WTC11 (cell line): Measurements from ENCODE around the gene COX4I1. TPM values are rescaled to one million over a fixed set of nuclear protein-coding genes. Genes with fewer than 3 reads are reported as not detected.

Experiments used
- ATAC-seq: fragments of 200-7000 bp; cut with Tn5 transposase; 2 replicates; pipeline ENCODE4 v1.10.0; 2021; ENCODE audit warnings: mild to moderate bottlenecking, moderate library complexity
- CTCF ChIA-PET: fragments of 300-600 bp; sonication (Branson Sonifier 250); formaldehyde crosslinking; loops from one replicate; lab custom pipeline; 2021; ENCODE audit warnings: antibody characterized with exemption; lab: Charles Lee
- POLR2A ChIA-PET: fragments of 350-600 bp; sonication (Branson Sonifier 250); formaldehyde crosslinking; loops from one replicate; lab custom pipeline; 2021; ENCODE audit warnings: antibody characterized with exemption; lab: Charles Lee
- DNase-seq: peaks from one replicate; pipeline ENCODE4 v3.0.0; 2021; ENCODE audit warnings: low spot score
- H3K27ac Mint-ChIP-seq: 2 replicates; pipeline ENCODE4 v1.8.0; 2021; ENCODE audit warnings: mixed read lengths
- H3K27me3 Mint-ChIP-seq: 2 replicates; pipeline ENCODE4 v1.8.0; 2021; ENCODE audit warnings: low read depth, mild to moderate bottlenecking, moderate library complexity, mixed read lengths
- H3K36me3 Mint-ChIP-seq: 2 replicates; pipeline ENCODE4 v1.8.0; 2021; ENCODE audit warnings: mixed read lengths
- H3K4me1 Mint-ChIP-seq: 2 replicates; pipeline ENCODE4 v1.8.0; 2022; ENCODE audit warnings: mixed read lengths
- H3K4me3 Mint-ChIP-seq: 2 replicates; pipeline ENCODE4 v1.8.0; 2021; ENCODE audit warnings: mild to moderate bottlenecking, moderate library complexity, mixed read lengths
- H3K9me3 Mint-ChIP-seq: 2 replicates; pipeline ENCODE4 v1.8.0; 2021; ENCODE audit warnings: mixed read lengths
- ATF3 ChIP-seq: sonication (generic); formaldehyde crosslinking; conservative IDR thresholded peaks from 2 replicates; pipeline ENCODE4 v1.8.1; 2022; ENCODE audit warnings: mild to moderate bottlenecking, missing genetic modification reagents
- CREB1 ChIP-seq: sonication (generic); formaldehyde crosslinking; IDR thresholded peaks from 2 replicates; pipeline ENCODE4 v1.8.0; 2023; ENCODE audit warnings: mild to moderate bottlenecking, missing genetic modification reagents
- CREM ChIP-seq: sonication (generic); formaldehyde crosslinking; IDR thresholded peaks from 2 replicates; pipeline ENCODE4 v1.8.1; 2022; ENCODE audit warnings: mild to moderate bottlenecking, missing genetic modification reagents, moderate library complexity
- ELF4 ChIP-seq: sonication (generic); formaldehyde crosslinking; IDR thresholded peaks from 2 replicates; pipeline ENCODE4 v1.8.1; 2022; ENCODE audit warnings: low read depth, mild to moderate bottlenecking, moderate library complexity, missing genetic modification reagents
- EMX1 ChIP-seq: fragments of 250-450 bp; sonication (Bioruptor Pico); IDR thresholded peaks from 2 replicates; pipeline ENCODE4 v1.8.0; 2021; ENCODE audit warnings: mild to moderate bottlenecking
- ERG ChIP-seq: fragments of 250-450 bp; sonication (Bioruptor Pico); IDR thresholded peaks from 2 replicates; pipeline ENCODE4 v1.8.0; 2021; ENCODE audit warnings: mild to moderate bottlenecking
- ETV6 ChIP-seq: sonication (generic); formaldehyde crosslinking; IDR thresholded peaks from 2 replicates; pipeline ENCODE4 v1.8.1; 2022; ENCODE audit warnings: mild to moderate bottlenecking, missing genetic modification reagents
- IRF1 ChIP-seq: sonication (generic); formaldehyde crosslinking; IDR thresholded peaks from 2 replicates; pipeline ENCODE4 v1.8.0; 2023; ENCODE audit warnings: missing genetic modification reagents
- IRF2 ChIP-seq: sonication (generic); formaldehyde crosslinking; IDR thresholded peaks from 2 replicates; pipeline ENCODE4 v1.8.0; 2022; ENCODE audit warnings: low read depth, missing genetic modification reagents, borderline replicate concordance
- JAZF1 ChIP-seq: fragments of 250-450 bp; sonication (Bioruptor Pico); IDR thresholded peaks from 2 replicates; pipeline ENCODE4 v1.9.0; 2021; ENCODE audit warnings: moderate library complexity, mild to moderate bottlenecking, inconsistent platforms
- PRDM15 ChIP-seq: sonication (generic); formaldehyde crosslinking; IDR thresholded peaks from 2 replicates; pipeline ENCODE4 v1.8.0; 2022; ENCODE audit warnings: missing genetic modification reagents
- SMAD4 ChIP-seq: sonication (generic); formaldehyde crosslinking; IDR thresholded peaks from 2 replicates; pipeline ENCODE4 v1.8.0; 2022; ENCODE audit warnings: mild to moderate bottlenecking, missing genetic modification reagents
- TP53 ChIP-seq: sonication (generic); formaldehyde crosslinking; IDR thresholded peaks from 2 replicates; pipeline ENCODE4 v1.8.1; 2023; ENCODE audit warnings: mild to moderate bottlenecking, missing genetic modification reagents
- ZNF121 ChIP-seq: sonication (generic); formaldehyde crosslinking; IDR thresholded peaks from 2 replicates; pipeline ENCODE4 v1.8.0; 2023; ENCODE audit warnings: missing genetic modification reagents
- ZNF219 ChIP-seq: sonication (generic); formaldehyde crosslinking; IDR thresholded peaks from 2 replicates; pipeline ENCODE4 v1.8.0; 2023; ENCODE audit warnings: missing genetic modification reagents, mild to moderate bottlenecking, borderline replicate concordance
- ZNF317 ChIP-seq: sonication (generic); formaldehyde crosslinking; IDR thresholded peaks from 2 replicates; pipeline ENCODE4 v1.8.1; 2023; ENCODE audit warnings: low read depth, mild to moderate bottlenecking, moderate library complexity, missing genetic modification reagents, borderline replicate concordance
- ZNF396 ChIP-seq: fragments of 250-450 bp; sonication (Bioruptor Pico); IDR thresholded peaks from 2 replicates; pipeline ENCODE4 v1.8.0; 2021; ENCODE audit warnings: mild to moderate bottlenecking, moderate library complexity, borderline replicate concordance
- ZNF671 ChIP-seq: fragments of 250-450 bp; sonication (Bioruptor Pico); IDR thresholded peaks from 2 replicates; pipeline ENCODE4 v1.8.0; 2021; ENCODE audit warnings: mild to moderate bottlenecking
- total RNA-seq: library from RNA; stranded (reverse); gene quantifications from 3 replicates; pipeline ENCODE4 v1.2.3, GENCODE V29; 2021
- TF ChIP-seq, protein P1 (sequence below): fragments of 250-450 bp; sonication (Bioruptor Pico); IDR thresholded peaks from 2 replicates; pipeline ENCODE4 v1.9.0; 2021; ENCODE audit warnings: mild to moderate bottlenecking
- TF ChIP-seq, protein P2 (sequence below): sonication (generic); formaldehyde crosslinking; IDR thresholded peaks from 2 replicates; pipeline ENCODE4 v1.8.0; 2022; ENCODE audit warnings: mild to moderate bottlenecking, missing genetic modification reagents

COX4I1 gene
- total RNA-seq, 1 experiment from 2014 or later = 618 TPM

DNA sequence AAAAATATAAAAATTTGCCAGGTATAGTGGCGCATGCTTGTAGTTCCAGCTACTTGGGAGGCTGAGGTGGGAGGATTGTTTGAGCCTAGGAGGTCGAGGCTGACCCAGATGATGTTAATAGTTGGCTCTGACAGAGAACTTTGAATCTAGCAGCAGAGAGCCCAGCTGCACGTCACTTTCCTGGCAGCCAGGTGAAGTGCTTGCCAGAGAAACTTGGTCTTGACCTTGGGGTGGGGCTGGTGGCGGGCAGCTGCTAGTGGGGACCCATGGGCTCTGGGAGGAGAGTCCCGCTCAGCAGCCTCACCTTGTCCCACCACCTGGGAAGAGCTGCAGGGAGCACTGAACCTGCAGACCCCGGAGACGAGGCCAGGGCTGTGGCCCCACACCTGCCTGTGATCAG, 45.5 kb upstream of the COX4I1 start:
- H3K9me3 Mint-ChIP-seq = no peaks in the 10 kb centered on the region
- CTCF ChIA-PET = interaction anchor here (0.5 to 1.8 kb wide), 4 partner anchors 30 to 1570 kb away, joined by 3 to 7 read pairs (median 5); no protein-coding TSS in a partner anchor
- POLR2A ChIA-PET = no interaction called here

DNA sequence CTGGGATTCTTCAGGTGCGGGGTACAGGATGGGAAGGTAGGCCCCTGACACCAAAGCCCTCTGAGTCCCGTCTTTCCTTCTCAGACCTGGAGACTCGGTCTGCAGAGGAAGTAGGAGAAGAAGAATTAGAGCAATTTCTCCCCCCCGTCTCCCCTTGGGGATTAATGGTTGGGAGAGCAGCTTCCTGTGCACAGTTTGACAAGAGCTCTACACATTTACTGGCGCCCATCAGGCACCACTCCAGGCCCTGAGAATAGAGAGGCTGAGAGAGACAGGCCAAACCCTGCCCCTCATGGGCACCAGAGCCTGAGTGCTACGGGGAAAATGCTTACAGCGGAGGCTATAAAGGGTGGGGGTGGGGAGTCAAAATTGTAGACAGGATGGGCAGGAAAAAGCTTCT, 45.1 kb upstream of the COX4I1 start:
- peaks cover 33% of the 10 kb centered on the region for H3K4me1 Mint-ChIP-seq
- ChIA-PET POLR2A (no interaction called here), CTCF (interaction anchor here (0.6 to 1.8 kb wide), 4 partner anchors 11 to 271 kb away, joined by 3 to 7 read pairs (median 5); no protein-coding TSS in a partner anchor)
- ATAC-seq (no peak), DNase-seq (no peak)
- H3K27me3 Mint-ChIP-seq = peaks cover 28% of the 10 kb centered on the region
- H3K27ac Mint-ChIP-seq = no peak overlapping the region
- no peaks in the 10 kb centered on the region for H3K9me3 Mint-ChIP-seq
- H3K4me3 Mint-ChIP-seq = no peak overlapping the region
- H3K36me3 Mint-ChIP-seq = no peaks in the 10 kb centered on the region
- TF ChIP-seq CREB1 (CRISPR knock-in tag) = no peak
- TF ChIP-seq ETV6 (CRISPR knock-in tag) = no peak
- no peak for TF ChIP-seq ZNF671
- TF ChIP-seq ZNF121 (CRISPR knock-in tag) = no peak
- TF ChIP-seq, protein P1, sequence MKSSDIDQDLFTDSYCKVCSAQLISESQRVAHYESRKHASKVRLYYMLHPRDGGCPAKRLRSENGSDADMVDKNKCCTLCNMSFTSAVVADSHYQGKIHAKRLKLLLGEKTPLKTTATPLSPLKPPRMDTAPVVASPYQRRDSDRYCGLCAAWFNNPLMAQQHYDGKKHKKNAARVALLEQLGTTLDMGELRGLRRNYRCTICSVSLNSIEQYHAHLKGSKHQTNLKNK = no peak
- TF ChIP-seq EMX1 (CRISPR knock-in tag) = no peak
- no peak for TF ChIP-seq ATF3 (CRISPR knock-in tag)
- no peak for TF ChIP-seq IRF1
- TF ChIP-seq PRDM15 (CRISPR knock-in tag) = no peak
- TF ChIP-seq TP53 (CRISPR knock-in tag) = no peak
- no peak for TF ChIP-seq ZNF219
- no peak for TF ChIP-seq IRF2 (CRISPR knock-in tag)

More for the DNA sequence above, 45.5 kb upstream of the COX4I1 start:
- DNase-seq (no peak), ATAC-seq (no peak)
- H3K27ac Mint-ChIP-seq = no peak overlapping the region
- TF ChIP-seq CREM (CRISPR knock-in tag) (no peak), EMX1 (CRISPR knock-in tag) (no peak), ERG (CRISPR knock-in tag) (no peak), SMAD4 (CRISPR knock-in tag) (no peak), ZNF317 (CRISPR knock-in tag) (no peak), ZNF396 (CRISPR knock-in tag) (no peak), TP53 (CRISPR knock-in tag) (no peak), PRDM15 (CRISPR knock-in tag) (no peak), ATF3 (CRISPR knock-in tag) (no peak), JAZF1 (no peak), IRF2 (CRISPR knock-in tag) (no peak), ELF4 (CRISPR knock-in tag) (no peak)
- TF ChIP-seq, protein P2, sequence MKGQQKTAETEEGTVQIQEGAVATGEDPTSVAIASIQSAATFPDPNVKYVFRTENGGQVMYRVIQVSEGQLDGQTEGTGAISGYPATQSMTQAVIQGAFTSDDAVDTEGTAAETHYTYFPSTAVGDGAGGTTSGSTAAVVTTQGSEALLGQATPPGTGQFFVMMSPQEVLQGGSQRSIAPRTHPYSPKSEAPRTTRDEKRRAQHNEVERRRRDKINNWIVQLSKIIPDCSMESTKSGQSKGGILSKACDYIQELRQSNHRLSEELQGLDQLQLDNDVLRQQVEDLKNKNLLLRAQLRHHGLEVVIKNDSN (CRISPR knock-in tag) = no peak
- H3K27me3 Mint-ChIP-seq = peaks cover 26% of the 10 kb centered on the region
- no peak overlapping the region for H3K4me3 Mint-ChIP-seq
- H3K4me1 Mint-ChIP-seq = peaks cover 33% of the 10 kb centered on the region
- H3K36me3 Mint-ChIP-seq = no peaks in the 10 kb centered on the region
